Smooth muscle cell (in vitro differentiated cells): ENCODE results near the gene CUBN. TPM values are rescaled to one million over a fixed set of nuclear protein-coding genes. Genes with fewer than 3 reads are reported as not detected.

ENCODE experiments used
- DNase-seq: peaks from one replicate; lab custom pipeline; 2025; ENCODE audit not compliant: unreplicated experiment; lab: John Stamatoyannopoulos, UW
- H2AFZ ChIP-seq: fragments of 200-600 bp; sonication (generic); 2 replicates; pipeline ENCODE4 v1.6.0; 2016; ENCODE audit warnings: antibody characterized with exemption, low read depth, mild to moderate bottlenecking
- H3F3A ChIP-seq: fragments of 200-600 bp; sonication (generic); 2 replicates; pipeline ENCODE4 v1.6.0; 2017; ENCODE audit warnings: antibody characterized with exemption, low read depth
- H3K27ac ChIP-seq: fragments of 200-600 bp; sonication (generic); 2 replicates; pipeline ENCODE4 v1.5.1; 2016; ENCODE audit warnings: low read depth, mild to moderate bottlenecking
- H3K27me3 ChIP-seq: fragments of 200-600 bp; sonication (generic); 2 replicates; pipeline ENCODE4 v1.6.1; 2016; ENCODE audit warnings: low read depth, mild to moderate bottlenecking
- H3K36me3 ChIP-seq: fragments of 200-600 bp; sonication (generic); 2 replicates; pipeline ENCODE4 v1.5.1; 2016; ENCODE audit warnings: low read depth
- H3K4me1 ChIP-seq: fragments of 200-600 bp; sonication (generic); 2 replicates; pipeline ENCODE4 v1.5.1; 2016; ENCODE audit warnings: low read depth
- H3K4me2 ChIP-seq: fragments of 200-600 bp; sonication (generic); 2 replicates; pipeline ENCODE4 v1.6.0; 2016; ENCODE audit warnings: mild to moderate bottlenecking
- H3K4me3 ChIP-seq: fragments of 200-600 bp; sonication (generic); 2 replicates; pipeline ENCODE4 v1.5.1; 2016; ENCODE audit warnings: mild to moderate bottlenecking
- H3K79me2 ChIP-seq: fragments of 200-600 bp; sonication (generic); 2 replicates; pipeline ENCODE4 v1.6.0; 2016; ENCODE audit warnings: low read depth, mild to moderate bottlenecking
- H3K9ac ChIP-seq: fragments of 200-600 bp; sonication (generic); 2 replicates; pipeline ENCODE4 v1.6.0; 2016; ENCODE audit warnings: low read depth
- H3K9me3 ChIP-seq: fragments of 200-600 bp; sonication (generic); replicated peaks from 2 replicates; pipeline ENCODE4 v1.5.1; 2016; ENCODE audit warnings: low read depth
- H4K20me1 ChIP-seq: fragments of 200-600 bp; sonication (generic); 2 replicates; pipeline ENCODE4 v1.6.0; 2016; ENCODE audit warnings: low read depth
- CTCF ChIP-seq: fragments of 200-600 bp; sonication (generic); IDR thresholded peaks from 2 replicates; pipeline ENCODE4 v1.5.1; 2017; ENCODE audit warnings: borderline replicate concordance, mild to moderate bottlenecking, antibody characterized with exemption; ENCODE audit not compliant: insufficient read depth, poor library complexity, severe bottlenecking
- WGBS: methylation state at CpG from one replicate; pipeline ENCODE4 v1.1.7; 2016; ENCODE audit warnings: low lambda C conversion rate; 5-methylcytosine and 5-hydroxymethylcytosine counted together
- polyA plus RNA-seq: library from polyadenylated mRNA; unstranded; fragments of >200 nt; fragmentation: Nextera tagmentation; extraction: Ambion mirVana; gene quantifications from 2 replicates; pipeline ENCODE4 v1.2.1, GENCODE V29; 2016
- total RNA-seq: library from RNA; depleted of rRNA; stranded (reverse); fragments of >200 nt; gene quantifications from 2 replicates; pipeline ENCODE4 v1.2.3, GENCODE V29; 2014

Gene CUBN
- total and polyA plus RNA-seq, 2 experiments from 2014 or later, result 0.62 to 4.7 TPM

- Histone ChIP-seq H3K9ac (no peak overlapping the region), H3K9me3 (no peaks in the 10 kb centered on the region), H3F3A (peaks cover 5% of the 10 kb centered on the region), H2AFZ (no peak overlapping the region), H3K4me1 (peaks cover 14% of the 10 kb centered on the region), H3K36me3 (no peaks in the 10 kb centered on the region), H3K79me2 (no peaks in the 10 kb centered on the region), H3K4me3 (no peak overlapping the region), H3K27ac (peak overlapping the region; percentile 79), H3K27me3 (no peaks in the 10 kb centered on the region), H4K20me1 (no peaks in the 10 kb centered on the region), H3K4me2 (peak overlapping the region; percentile 33)
- 36% methylated on average over 1 of the region's 1 CpG for WGBS
- TF ChIP-seq CTCF, result no peak
- DNase-seq, result no peak
These were observed 220.3 kb downstream of the CUBN start for GRCh38 chr10:16909271-16909767.

- no peak for DNase-seq
- Histone ChIP-seq H3K4me2 (no peak overlapping the region), H4K20me1 (no peaks in the 10 kb centered on the region), H3K36me3 (no peaks in the 10 kb centered on the region), H3K27me3 (no peaks in the 10 kb centered on the region), H3K4me1 (peaks cover 14% of the 10 kb centered on the region), H3K79me2 (no peaks in the 10 kb centered on the region), H3K27ac (no peak overlapping the region), H3K9ac (no peak overlapping the region), H3K9me3 (no peaks in the 10 kb centered on the region), H3K4me3 (no peak overlapping the region), H2AFZ (no peak overlapping the region), H3F3A (peaks cover 5% of the 10 kb centered on the region)
- WGBS, result 68% methylated on average over 2 of the region's 2 CpGs
- no peak for TF ChIP-seq CTCF
These were observed 221.9 kb downstream of the CUBN start for GRCh38 chr10:16907687-16908086.

GRCh38 chr10:16905320-16905719, 224.3 kb downstream of the CUBN start:
- peaks cover 9% of the 10 kb centered on the region for H3K4me1 ChIP-seq
- no peaks in the 10 kb centered on the region for H4K20me1 ChIP-seq
- no peak overlapping the region for H3K4me3 ChIP-seq
- no peaks in the 10 kb centered on the region for H3K36me3 ChIP-seq
- WGBS, result 49% methylated on average over 8 of the region's 8 CpGs
- no peak overlapping the region for H2AFZ ChIP-seq
- no peak for TF ChIP-seq CTCF
- DNase-seq, result no peak
- H3K9me3 ChIP-seq, result no peaks in the 10 kb centered on the region
- no peaks in the 10 kb centered on the region for H3K27me3 ChIP-seq
- peak overlapping the region; percentile 70 for H3K27ac ChIP-seq
- peaks cover 5% of the 10 kb centered on the region for H3F3A ChIP-seq
- H3K4me2 ChIP-seq, result peak overlapping the region; percentile 16
- H3K9ac ChIP-seq, result no peak overlapping the region
- H3K79me2 ChIP-seq, result no peaks in the 10 kb centered on the region

- Histone ChIP-seq H3K27me3 (no peaks in the 10 kb centered on the region), H3K27ac (peak overlapping the region; percentile 70), H4K20me1 (no peaks in the 10 kb centered on the region), H3K4me2 (peak overlapping the region; percentile 16), H3F3A (no peaks in the 10 kb centered on the region), H3K9ac (no peak overlapping the region), H3K79me2 (no peaks in the 10 kb centered on the region), H3K36me3 (no peaks in the 10 kb centered on the region), H2AFZ (no peak overlapping the region), H3K9me3 (no peaks in the 10 kb centered on the region), H3K4me3 (no peak overlapping the region), H3K4me1 (peaks cover 2% of the 10 kb centered on the region)
- no peak for TF ChIP-seq CTCF
- no peak for DNase-seq
- WGBS, result 41% methylated on average over 4 of the region's 4 CpGs
These were observed 225.0 kb downstream of the CUBN start for GRCh38 chr10:16904639-16905061.
